Activated naive CD4-positive, alpha-beta T cell treated with anti-CD3 and anti-CD28 coated beads, Interleukin-2, amount 50 U/mL, for 72 hours (primary cell): ENCODE data around the gene ULK4. TPM values are rescaled to one million over a fixed set of nuclear protein-coding genes. Genes with fewer than 3 reads are reported as not detected.
"Not testable (repeated sequence)": the region's sequence is repeated elsewhere in the genome, so short reads cannot be mapped to it uniquely, and the experiment has no call there.

Experiments
- ATAC-seq, 2 donors: fragments of 150-1000 bp; cut with Tn5 transposase; 2 replicates each; pipeline ENCODE4 v1.10.0; 2021; ENCODE audit warnings: mild to moderate bottlenecking in 2 of 2, moderate library complexity in 2 of 2
- DNase-seq, 2 donors: peaks; one replicate each; pipeline ENCODE4 v3.0.0; 2021 to 2022; ENCODE audit warnings: low spot score in 2 of 2
- H3K27ac Mint-ChIP-seq, 2 donors: one replicate each; pipeline ENCODE4 v1.8.0; 2022; ENCODE audit warnings: mild to moderate bottlenecking in 2 of 2, mixed read lengths in 2 of 2
- H3K36me3 Mint-ChIP-seq, 2 donors: one replicate each; pipeline ENCODE4 v1.8.0; 2022; ENCODE audit warnings: mixed read lengths in 2 of 2
- H3K9me3 Mint-ChIP-seq, 2 donors: one replicate each; pipeline ENCODE4 v1.8.0; 2022; ENCODE audit warnings: mixed read lengths in 2 of 2
- total RNA-seq, 2 donors: library from RNA; stranded (reverse); gene quantifications; one replicate each; pipeline ENCODE4 v1.2.3, GENCODE V29; 2022

ULK4 gene
- total RNA-seq, 2 donors from 2014 or later = 8.1 to 8.9 TPM

DNA sequence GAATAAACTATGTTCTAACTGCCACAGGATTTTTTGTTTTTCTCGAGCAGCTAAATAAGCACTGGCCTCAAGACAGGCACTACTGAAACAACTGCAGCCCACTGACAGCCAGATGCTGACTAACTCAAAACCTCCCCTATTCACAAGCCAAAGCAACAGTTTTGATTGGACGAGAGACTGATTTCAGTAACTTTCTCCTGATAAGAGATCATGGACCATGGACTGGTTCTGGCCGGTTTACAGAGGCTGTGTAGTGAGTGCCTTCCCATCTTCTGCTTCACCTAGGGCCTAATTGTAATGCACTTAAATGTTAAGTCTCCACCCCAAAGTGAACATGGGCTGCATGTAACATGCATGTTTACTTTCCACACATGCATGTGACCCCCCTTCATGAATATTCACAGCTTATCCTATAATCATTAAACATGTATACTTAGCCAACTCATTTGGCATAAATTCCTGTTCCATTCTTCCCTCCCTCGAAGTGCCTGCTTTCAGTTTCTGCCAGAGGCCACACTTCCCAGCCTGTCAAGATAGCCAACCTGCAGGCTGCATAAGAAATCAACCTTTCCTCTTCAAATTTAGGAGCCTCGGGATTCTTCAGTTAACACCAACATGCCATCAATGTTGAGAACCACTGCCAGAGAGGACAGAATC is 108.2 kb downstream of the ULK4 start:
- peaks cover 10 to 20% of the 10 kb centered on the region in 2 donors for H3K36me3 Mint-ChIP-seq
- no peak overlapping the region for H3K27ac Mint-ChIP-seq
- no peak for ATAC-seq
- DNase-seq = no peak
- H3K9me3 Mint-ChIP-seq = peaks cover 0 to 12% of the 10 kb centered on the region in 2 donors

GRCh38 chr3:41848753-41849574 is 112.9 kb downstream of the ULK4 start:
- ATAC-seq = peak; percentile 46 to 80
- Mint-ChIP-seq H3K9me3 (peaks cover 0 to 16% of the 10 kb centered on the region in 2 donors), H3K27ac (peak overlapping the region in 1 of 2 donors; percentile 34), H3K36me3 (peaks cover 10 to 23% of the 10 kb centered on the region in 2 donors)
- no peak for DNase-seq

GRCh38 chr3:41847679-41848078 is 114.2 kb downstream of the ULK4 start:
- Mint-ChIP-seq H3K27ac (peak overlapping the region in 1 of 2 donors; percentile 34), H3K9me3 (peaks cover 5 to 26% of the 10 kb centered on the region in 2 donors), H3K36me3 (peaks cover 20 to 35% of the 10 kb centered on the region in 2 donors)
- DNase-seq = no peak
- no peak for ATAC-seq

- Mint-ChIP-seq H3K36me3 (peaks cover 27 to 43% of the 10 kb centered on the region in 2 donors), H3K9me3 (peaks cover 10 to 27% of the 10 kb centered on the region in 2 donors), H3K27ac (peak overlapping the region in 1 of 2 donors; percentile 65)
- DNase-seq (no peak), ATAC-seq (peak; percentile 40 to 80)
These were observed 115.1 kb downstream of the ULK4 start for GRCh38 chr3:41846850-41847249.

- Mint-ChIP-seq H3K9me3 (peaks cover 13 to 20% of the 10 kb centered on the region in 2 donors), H3K27ac (no peak overlapping the region), H3K36me3 (peaks cover 20 to 38% of the 10 kb centered on the region in 2 donors)
- DNase-seq (no peak), ATAC-seq (no peak)
These were observed 116.1 kb downstream of the ULK4 start for GRCh38 chr3:41845826-41846225.

- H3K27ac Mint-ChIP-seq, DNase-seq, ATAC-seq: not testable (repeated sequence)
- Mint-ChIP-seq H3K36me3 (peaks cover 24 to 45% of the 10 kb centered on the region in 2 donors), H3K9me3 (peaks cover 13 to 17% of the 10 kb centered on the region in 2 donors)
These were observed 117.6 kb downstream of the ULK4 start for GRCh38 chr3:41844256-41844655.

DNA sequence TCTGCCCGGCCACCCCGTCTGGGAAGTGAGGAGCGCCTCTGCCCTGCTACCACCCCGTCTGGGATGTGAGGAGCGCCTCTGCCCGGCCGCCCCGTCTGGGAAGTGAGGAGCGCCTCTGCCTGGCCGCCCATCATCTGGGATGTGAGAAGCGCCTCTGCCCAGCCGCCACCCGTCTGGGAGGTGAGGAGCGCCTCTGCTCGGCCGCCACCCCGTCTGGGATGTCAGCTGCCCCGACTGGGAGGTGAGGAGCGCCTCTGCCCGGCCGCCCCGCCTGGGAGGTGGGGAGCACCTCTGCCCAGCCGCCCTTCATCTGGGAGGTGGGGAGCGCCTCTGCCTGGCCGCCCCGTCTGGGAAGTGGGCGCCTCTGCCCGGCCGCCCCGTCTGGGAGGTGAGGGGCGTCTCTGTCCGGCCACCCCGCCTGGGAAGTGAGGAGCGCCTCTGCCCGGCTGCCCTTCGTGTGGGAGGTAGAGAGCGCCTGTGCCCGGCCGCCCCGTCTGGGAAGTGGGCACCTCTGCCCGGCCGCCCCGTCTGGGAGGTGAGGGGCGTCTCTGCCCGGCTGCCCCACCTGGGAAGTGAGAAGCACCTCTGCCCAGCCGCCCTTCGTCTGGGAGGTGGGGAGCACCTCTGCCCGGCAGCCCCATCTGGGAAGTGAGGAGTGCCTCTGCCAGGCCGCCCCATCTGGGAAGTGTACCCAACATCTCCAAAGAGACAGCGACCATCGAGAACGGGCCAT is 120.8 kb downstream of the ULK4 start:
- not testable (repeated sequence) for DNase-seq, H3K27ac Mint-ChIP-seq, ATAC-seq
- Mint-ChIP-seq H3K36me3 (peaks cover 28 to 34% of the 10 kb centered on the region in 2 donors), H3K9me3 (peaks cover 11 to 13% of the 10 kb centered on the region in 2 donors)

DNA sequence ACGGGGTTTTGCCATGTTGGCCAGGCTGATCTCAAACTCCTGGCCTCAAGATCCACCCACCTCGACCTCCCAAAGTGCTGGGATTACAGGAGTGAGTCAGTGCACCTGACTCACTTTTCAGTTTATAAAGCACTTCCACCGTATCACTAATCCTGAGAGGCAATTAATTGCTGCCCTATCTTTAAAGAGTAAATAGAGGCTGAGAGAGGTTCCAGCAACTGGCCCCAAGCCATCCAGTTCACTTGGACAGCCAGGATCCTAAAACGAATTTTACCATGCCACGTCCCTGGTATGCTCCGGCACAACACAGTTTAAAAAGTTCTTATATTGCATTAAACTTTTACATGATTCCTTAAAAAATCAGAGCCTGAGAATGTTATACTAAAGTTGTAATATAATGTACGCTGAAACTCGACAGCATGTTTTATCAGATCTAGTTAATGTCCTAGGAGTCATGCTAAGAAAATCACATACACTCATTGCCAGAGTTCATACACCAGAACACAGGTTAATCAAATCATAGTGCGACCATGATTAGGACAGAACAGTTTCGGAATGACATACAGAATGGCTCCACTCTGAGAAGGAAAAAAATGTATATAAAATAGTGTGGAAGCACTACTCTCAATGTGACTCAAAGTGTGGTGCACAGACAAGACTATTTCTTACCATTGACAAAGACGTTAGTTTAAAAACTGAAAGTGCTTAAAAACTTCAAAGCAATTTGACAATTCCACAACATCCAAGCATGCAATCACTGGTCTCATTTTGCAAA is 125.4 kb downstream of the ULK4 start:
- Mint-ChIP-seq H3K9me3 (peaks cover under 1 to 13% of the 10 kb centered on the region in 2 donors), H3K36me3 (peaks cover 28 to 34% of the 10 kb centered on the region in 2 donors), H3K27ac (peak overlapping the region in 1 of 2 donors; percentile 44)
- ATAC-seq = peak; percentile 88 to 93
- peak in 1 of 2 donors; percentile 27 for DNase-seq

DNA sequence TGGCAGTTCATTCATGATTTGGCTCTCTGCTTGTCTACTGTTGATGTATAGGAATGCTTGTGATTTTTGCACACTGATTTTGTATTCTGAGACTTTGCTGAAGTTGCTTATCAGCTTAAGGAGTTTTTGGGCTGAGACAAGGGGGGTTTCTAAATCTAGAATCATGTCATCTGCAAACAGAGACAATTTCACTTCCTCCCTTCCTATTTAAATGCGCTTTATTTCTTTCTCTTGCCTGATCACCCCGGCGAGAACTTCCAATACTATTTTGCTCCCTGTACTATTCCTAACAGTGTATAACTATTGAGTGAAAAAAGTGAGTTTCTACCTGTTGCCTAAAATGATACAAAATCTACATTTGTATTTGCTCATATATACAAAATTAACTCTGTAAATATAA is 128.3 kb downstream of the ULK4 start:
- H3K9me3 Mint-ChIP-seq = peaks cover 3 to 13% of the 10 kb centered on the region in 2 donors
- H3K27ac Mint-ChIP-seq = no peak overlapping the region
- H3K36me3 Mint-ChIP-seq = peaks cover 17 to 31% of the 10 kb centered on the region in 2 donors
- DNase-seq (no peak), ATAC-seq (no peak)

DNA sequence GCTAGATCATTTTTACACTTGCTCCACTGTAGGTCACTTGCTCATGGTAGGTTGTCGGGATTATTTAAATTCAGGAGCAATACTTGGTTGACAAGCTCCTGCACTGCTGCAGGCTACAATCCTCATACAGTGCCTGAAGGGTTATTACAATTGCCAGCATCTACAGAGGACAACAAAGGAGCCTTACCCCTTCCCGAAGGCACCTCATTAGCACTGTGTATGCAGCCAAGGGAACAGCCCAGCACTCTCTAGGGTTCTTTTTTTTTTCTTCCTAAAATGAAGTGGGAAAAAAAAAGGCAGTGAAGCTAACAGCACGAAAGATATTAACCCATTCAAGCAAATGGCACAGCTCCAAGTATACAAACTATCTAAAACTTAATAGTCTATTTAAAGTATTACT is 142.7 kb downstream of the ULK4 start:
- H3K36me3 Mint-ChIP-seq = peaks cover 0 to 4% of the 10 kb centered on the region in 2 donors
- no peak overlapping the region for H3K27ac Mint-ChIP-seq
- DNase-seq (no peak), ATAC-seq (no peak)
- H3K9me3 Mint-ChIP-seq = no peaks in the 10 kb centered on the region

GRCh38 chr3:41808618-41809017 is 153.3 kb downstream of the ULK4 start:
- Mint-ChIP-seq H3K27ac (no peak overlapping the region), H3K36me3 (peaks cover 5 to 14% of the 10 kb centered on the region in 2 donors), H3K9me3 (peaks cover 0 to 7% of the 10 kb centered on the region in 2 donors)
- ATAC-seq (no peak), DNase-seq (no peak)

GRCh38 chr3:41808152-41808551 is 153.8 kb downstream of the ULK4 start:
- no peak for DNase-seq

GRCh38 chr3:41794748-41795589 is 166.9 kb downstream of the ULK4 start:
- Mint-ChIP-seq H3K9me3 (no peaks in the 10 kb centered on the region), H3K27ac (no peak overlapping the region), H3K36me3 (peaks cover 0 to 9% of the 10 kb centered on the region in 2 donors)
- no peak for DNase-seq
- no peak for ATAC-seq

More at GRCh38 chr3:41808152-41808551, 153.8 kb downstream of the ULK4 start:
- H3K27ac Mint-ChIP-seq = no peak overlapping the region
- ATAC-seq = no peak
- H3K36me3 Mint-ChIP-seq = peaks cover 5 to 14% of the 10 kb centered on the region in 2 donors
- H3K9me3 Mint-ChIP-seq = peaks cover 0 to 7% of the 10 kb centered on the region in 2 donors

GRCh38 chr3:41792806-41793205 is 169.1 kb downstream of the ULK4 start:
- no peaks in the 10 kb centered on the region for H3K9me3 Mint-ChIP-seq
- peaks cover 0 to 9% of the 10 kb centered on the region in 2 donors for H3K36me3 Mint-ChIP-seq
- DNase-seq (no peak), ATAC-seq (no peak)
- no peak overlapping the region for H3K27ac Mint-ChIP-seq

- peaks cover 0 to 4% of the 10 kb centered on the region in 2 donors for H3K36me3 Mint-ChIP-seq
- no peak overlapping the region for H3K27ac Mint-ChIP-seq
- ATAC-seq (no peak), DNase-seq (no peak)
- peaks cover 0 to 4% of the 10 kb centered on the region in 2 donors for H3K9me3 Mint-ChIP-seq
These were observed 192.8 kb downstream of the ULK4 start for GRCh38 chr3:41769106-41769505.
